ENCODE measurements around the gene ETV6. TPM values are rescaled to one million over a fixed set of nuclear protein-coding genes. Genes with fewer than 3 reads are reported as not detected.
"Not testable (repeated sequence)": the region's sequence is repeated elsewhere in the genome, so short reads cannot be mapped to it uniquely, and the experiment has no call there.

Gene ETV6
- polyA plus RNA-seq, 1 donor = 16.3 TPM

DNA sequence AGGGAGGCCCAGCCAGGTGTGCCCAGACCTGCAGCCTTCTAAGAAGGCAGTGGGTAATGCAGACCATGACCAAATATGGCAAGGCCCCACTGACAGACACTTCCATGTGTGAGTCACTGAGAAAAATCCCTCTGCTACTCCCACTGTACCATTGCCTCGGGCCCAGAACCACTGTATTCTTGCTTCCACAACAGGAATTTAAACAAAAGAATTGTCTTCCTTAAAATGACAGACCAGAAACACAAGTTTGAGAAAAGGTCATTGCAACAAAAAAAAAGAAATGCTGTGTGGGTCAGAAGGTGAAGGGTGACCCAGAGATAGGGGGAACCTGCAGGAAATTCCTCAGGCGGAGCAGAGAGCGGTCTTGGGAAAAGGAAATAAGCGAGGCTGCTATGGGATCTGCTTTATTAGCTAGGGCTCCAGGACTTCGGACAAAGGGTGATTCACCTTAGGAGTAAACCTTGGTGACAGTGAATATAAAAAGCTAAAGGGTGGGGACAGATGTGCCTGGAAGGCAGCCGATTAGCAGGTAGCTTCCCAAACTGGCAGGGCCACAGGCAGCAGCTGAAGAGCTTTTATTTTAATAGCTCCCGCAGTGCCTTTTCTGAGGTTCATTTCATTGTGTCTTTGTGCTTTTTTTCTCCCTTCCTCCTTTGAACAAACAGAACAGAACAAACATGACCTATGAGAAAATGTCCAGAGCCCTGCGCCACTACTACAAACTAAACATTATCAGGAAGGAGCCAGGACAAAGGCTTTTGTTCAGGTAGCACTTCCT, 236.0 kb downstream of the ETV6 start:
- no peak for DNase-seq

DNA sequence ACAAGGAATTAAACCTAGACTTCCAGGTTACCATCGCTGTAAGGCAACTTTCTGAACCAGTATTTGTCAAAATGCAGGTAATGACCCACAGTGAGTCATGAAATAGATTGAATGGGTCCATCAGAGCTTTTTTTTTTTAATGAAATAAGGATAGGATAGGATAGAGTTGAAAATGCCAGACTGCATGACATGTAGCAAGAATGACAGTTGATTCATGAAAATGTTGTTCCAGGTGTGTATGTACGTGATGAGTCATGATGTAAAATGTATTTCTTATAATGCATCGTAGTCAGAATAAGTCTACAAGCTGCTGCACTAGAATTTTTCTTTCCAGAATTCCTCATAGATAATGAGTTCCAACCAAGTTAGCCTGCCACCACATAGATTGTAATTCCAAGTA, 236.9 kb downstream of the ETV6 start:
- no peak for DNase-seq

DNA sequence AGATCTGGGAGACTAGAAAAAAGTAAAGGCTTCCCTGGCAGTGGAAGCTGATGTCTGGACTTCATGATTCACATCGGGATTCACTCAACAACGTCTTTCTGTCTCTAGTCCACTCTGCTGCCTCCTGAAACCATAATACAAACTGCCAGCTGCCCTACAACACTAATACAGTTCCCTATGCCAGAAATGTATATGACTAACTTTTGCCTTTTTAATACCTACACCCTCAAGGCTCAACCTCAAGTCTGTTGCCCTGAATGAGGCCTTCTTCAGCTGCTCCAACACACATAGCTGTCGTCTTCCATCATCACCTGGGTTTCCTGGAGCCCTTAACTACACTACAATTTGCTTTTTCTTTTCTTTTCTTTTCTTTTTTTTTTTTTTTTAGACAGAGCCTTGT, 238.6 kb downstream of the ETV6 start:
- no peak for DNase-seq

DNA sequence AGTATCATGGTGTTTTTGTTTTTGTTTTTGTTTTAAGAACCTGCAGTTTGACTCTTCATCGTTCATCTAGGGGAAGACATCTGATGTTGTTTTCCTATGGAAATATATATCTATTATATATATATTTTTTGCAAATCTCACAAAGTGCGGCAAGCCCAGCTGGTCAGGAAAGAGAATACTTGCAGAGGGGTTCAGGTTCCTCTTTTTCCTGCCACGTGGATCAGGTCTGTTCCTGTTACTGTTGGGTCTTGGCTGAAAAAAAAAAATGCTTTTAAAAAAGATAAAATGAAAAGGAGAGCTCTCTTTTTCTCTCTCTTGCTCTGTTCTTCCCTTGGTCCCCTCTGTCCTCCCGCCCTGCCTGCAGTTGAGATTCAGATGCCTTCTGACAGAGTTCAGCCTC, 241.9 kb downstream of the ETV6 start:
- DNase-seq = no peak

DNA sequence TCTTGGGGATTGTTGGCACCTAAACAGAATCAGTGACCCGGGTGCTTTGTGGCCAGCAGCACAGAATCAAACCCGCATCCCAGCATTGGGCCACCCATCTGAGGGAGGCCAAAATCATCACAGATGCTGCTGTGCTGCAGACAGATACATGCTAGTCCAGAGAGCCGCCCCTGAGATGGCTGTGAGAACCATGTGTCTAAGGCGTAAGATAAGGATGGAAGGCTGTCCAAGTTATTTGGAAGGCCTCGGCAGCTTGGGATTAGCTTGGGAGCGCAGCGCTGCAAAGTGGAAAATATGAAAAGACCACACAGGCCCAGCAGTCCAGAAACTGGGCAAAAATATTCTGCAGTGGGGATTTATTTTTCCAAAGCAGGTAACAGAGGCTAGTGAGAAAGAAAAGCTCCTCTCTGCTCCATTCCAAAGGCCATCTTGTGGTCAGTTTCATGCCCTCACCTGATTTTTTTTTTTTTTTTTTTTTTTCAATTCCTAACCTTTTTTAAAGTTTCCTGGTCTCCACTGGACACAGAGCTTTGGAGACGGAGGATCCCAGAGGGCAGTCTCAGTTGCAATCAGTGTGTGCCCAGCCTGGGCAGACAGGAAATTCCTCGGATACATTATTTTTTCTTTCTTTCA, 242.4 kb downstream of the ETV6 start:
- DNase-seq = no peak

DNA sequence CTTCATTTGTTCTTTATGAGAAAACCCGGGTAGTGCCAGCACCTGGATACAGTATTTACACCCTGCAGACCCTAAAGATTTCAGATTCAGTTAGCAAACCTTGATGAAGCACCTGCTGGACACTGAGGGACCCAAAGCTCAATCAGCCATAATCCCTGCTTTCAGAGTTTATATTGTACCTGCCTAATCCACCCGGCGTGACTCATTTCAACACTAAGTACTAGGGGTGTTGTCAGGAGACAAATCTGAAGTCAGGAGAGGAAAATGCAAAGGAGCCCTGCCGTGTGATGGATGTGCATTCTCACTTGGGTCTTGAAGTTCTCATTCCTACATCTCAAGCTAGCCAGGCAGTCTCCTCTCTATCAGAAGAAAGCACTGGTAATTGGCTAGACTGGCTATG, 244.5 kb downstream of the ETV6 start:
- no peak for DNase-seq

DNA sequence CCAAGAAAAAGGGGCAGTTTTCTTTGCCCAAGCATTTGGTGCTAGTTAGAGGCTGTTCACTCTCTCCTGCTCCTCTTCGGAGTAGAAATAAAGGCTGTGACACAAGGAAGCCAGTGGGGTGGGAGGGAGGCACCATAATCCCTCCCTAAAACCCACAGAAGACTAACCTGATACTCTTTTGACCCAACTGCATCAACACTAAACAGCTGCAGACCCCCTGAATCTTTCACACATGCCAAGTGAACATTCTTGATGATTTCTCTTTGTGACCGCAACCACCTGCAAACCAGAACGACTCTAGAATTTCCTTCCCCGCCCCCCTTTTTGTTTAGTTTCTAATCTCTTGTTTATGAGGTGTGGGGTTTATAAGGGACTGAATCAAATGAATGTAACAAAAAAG, 245.4 kb downstream of the ETV6 start:
- no peak for DNase-seq

DNA sequence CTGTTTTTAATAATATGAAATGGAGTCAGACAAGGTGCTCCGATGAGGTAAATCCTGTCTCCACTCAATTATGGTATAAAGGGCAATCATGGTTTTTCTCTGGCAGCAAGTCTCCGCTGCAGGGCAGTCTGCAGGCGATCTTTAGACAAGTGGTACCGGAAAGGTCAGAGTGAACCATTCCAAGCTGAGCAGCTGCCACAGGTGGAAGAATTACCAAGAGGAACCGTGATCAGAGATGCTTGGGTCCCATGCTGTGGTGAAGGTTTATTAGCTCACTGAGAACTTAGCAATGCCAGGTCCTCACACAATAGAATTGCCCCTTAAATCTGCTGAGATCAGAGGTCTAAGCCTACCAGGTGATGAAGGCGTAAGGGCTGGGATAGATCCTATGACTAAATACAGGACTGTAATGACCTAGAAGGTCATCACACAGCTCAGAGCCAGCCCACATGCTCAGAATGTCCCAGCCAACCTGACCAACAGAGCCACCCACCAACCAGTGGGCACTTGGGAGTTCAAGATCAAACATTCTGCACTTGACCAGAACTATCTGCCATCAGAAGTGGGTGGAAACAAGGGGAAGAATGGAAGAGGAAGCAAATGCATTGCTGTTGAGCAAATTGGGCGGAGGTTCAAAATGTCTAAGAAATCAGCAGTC, 246.1 kb downstream of the ETV6 start:
- no peak for DNase-seq

DNA sequence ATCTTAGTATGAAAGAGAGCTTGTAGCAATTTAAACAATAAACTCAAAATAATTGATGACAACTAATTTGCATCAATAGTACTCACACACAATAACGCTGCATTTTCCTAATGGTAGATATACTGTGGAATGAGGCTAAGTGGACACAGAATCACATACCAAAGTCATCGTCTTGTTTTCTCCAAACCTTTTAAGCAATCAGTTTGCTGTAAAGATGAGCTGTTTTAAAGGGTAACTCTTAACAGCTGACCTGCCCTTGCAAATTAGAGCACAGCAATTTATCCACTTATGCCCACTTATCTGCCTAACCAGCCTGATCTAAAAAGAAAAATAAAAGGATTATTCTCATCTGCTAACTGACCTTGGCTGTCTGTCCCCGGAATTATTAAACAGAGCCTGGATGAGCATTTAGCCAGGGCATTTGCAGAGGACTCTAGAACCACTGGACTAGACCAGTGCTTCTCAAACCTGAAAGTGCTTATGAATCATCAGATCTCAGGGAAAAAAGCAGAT, 247.0 kb downstream of the ETV6 start:
- no peak for DNase-seq

DNA sequence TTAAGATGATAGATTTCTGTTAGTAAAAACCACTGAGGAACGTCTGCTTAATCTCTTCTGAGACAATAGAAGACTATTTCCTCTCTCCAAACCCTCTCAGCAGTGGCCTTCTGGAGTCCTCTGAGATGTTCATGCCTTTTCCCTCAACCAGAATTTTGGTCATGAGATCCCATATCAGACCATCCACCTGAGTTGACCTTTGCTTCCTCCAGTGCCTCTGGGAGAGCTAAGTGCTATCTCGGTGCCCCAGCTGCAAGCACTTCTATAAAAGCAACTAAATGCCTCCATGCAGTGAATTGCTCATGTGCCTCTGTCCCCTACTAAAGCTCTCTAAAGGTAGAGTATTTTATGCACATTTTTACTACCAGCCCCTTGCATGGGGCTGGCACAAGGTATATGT, 248.4 kb downstream of the ETV6 start:
- no peak for DNase-seq

DNA sequence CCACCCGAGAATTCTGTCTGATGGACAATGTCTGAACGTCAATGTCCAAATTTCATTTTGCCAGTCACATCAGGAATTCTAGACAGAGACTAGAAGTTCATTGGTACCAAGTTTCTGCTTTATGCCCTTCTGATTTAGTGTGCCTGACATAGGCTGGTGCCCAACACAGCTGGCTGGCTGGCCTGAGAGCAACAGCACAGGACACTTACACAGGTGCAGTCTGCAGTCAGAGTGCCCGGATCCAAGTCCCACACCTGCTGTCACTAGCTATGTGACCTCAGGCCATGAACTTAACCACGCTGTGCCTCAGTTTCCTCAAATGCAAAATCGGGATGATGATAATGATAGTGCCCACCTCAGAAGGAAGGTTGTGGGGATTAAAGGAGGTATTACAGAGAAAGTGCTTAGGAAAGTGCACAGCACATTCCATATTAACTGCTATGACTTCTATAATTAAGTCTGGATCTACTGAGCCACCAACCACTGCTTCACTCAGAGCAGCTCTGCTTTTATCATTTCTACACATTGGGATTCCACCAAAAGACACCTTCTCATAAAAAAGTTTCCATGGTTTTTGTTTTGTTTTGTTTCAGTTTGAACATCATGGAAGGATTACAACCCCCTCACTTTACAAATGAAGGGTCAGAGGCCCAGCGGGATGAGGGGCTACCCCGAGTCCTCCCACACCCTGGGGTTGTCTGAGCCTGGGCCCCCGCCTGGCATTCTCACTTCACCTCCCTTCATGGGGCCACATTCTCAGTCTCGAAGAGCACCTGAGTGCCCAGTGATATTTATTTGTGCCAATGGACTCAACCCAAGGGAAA, 252.4 kb downstream of the ETV6 start:
- no peak for DNase-seq

DNA sequence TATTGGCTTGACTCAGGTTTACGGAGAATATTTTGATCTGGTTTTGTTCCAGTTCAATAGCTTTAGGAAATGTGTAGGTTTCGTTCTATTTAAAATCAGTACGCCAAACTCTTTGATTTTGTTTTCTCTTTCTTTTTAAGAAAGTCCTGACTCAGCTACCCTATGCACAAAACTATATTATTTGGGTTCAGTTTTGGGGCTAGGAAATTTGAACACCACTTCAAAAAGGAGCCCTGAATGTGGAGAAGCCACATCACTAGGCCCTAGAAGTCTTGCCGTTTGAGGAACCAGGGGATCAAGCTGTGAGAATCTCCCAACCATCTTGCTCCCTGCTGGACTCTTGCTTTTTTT, 253.0 kb downstream of the ETV6 start:
- no peak for DNase-seq

DNA sequence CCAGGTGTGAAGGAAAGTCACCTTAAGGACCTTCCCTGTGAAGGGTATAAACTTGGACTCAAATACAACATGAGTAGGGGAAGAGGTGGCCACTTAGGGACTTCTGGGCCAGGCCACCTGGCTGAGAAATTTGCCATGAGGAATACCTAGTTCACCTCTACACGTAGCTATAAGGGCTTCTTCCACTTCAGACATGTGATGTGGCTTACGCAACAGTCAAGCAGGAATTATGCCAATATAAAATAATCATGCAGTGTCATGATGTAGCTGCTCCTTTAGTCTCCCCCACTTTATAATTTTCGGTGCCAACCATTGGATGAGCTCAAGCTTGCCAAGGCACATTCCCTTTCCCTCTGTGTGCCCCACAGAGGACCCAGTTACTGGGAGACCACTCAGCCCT, 254.7 kb downstream of the ETV6 start:
- DNase-seq = no peak

DNA sequence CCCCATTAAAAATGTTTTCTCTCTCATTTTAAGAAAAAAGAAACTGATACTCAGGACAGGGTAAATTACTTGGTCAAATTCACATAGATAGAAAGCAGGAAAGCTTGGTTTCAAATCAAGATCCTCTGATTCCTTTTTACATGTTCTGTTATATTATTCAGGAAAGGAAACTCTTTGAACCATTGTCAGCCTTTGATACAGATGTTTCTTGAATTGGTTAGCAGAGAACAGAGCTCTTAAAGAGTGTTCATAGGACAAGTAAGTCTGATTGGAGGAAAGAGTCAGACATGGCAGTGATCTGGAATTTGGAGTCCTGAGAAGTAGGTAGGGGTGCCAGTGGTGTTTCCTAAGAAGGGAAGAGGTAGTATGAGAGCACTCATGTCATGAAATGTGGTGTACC, 256.1 kb downstream of the ETV6 start:
- DNase-seq = no peak

DNA sequence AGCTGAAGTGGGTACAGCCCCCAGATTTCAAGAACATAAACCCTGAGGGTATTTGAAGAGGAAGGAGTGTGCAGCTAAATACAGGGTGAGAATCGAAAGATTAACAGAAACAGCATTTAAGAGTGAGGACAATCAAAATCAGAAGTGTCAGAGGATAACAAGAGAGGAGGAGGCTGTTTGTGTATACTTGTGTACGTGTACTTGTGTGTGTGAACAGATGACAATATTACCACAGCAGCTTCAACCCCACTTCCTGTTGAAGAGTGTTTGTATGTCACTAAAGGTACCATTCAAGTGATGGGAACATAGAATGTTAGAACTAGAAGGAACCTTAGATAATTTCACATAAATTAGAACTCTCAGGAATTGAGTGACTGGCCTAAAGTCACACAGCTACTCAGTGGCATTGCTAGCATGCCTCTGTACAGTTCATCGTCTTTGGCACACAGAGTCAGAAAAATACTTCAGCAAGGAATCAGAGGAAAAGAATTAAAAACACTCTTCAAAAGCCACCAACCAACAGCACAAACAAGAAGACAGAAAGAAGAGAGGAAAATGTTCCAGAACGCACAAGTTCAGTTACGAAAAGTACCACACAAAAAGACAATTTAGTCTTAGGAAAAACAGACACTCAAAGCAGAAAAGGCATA, 256.9 kb downstream of the ETV6 start:
- no peak for DNase-seq

DNA sequence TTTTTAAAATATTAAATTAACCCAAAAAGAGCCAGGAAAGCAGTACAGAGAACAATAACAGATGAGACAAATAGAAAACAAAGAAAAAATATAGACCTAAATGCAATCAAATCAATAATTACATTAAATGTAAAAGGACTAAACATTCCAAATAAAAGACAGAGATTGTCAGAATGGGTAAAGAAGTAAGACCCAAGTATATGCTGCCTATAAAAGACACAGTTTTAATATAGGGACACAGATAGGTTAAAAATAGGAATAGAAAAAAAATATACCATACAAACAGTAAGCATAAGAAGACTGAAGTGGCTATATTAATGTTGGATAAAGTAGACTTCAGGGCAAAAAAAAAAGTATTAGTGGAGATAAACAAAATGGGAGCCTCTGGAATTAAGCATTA, 258.2 kb downstream of the ETV6 start:
- DNase-seq = no peak

DNA sequence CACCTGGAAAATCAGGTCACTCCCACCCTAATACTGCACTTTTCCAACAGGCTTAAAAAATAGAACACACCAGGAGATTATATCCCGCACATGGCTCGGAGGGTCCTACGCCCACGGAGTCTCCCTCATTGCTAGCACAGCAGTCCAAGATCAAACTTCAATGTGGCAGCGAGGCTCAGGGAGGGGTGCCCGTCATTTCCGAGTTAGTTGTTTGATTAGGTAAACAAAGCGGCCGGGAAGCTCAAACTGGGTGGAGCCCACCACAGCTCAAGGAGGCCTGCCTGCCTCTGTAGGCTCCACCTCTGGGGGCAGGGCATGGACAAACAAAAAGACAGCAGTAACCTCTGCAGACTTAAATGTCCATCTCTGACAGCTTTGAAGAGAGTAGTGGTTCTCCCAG, 259.9 kb downstream of the ETV6 start:
- not testable (repeated sequence) for DNase-seq

DNA sequence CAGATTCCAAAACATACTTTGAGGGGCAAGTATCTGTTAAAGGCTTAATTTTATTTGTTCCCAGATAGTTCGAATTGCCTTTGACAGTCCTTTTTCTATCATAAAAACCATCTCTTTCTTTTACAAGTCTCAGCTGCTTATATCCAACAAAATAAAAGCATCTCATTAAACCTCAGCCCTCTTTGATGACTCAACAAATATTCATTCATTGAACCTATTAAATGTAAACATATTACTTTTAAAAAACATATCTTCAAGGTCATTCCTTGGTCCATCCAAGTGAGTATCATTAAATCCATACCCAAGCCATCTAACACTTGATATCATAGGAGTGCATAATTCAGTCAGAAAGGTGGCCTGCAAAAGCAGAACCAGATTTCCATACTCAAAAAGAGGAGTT, 266.6 kb downstream of the ETV6 start:
- no peak for DNase-seq

DNA sequence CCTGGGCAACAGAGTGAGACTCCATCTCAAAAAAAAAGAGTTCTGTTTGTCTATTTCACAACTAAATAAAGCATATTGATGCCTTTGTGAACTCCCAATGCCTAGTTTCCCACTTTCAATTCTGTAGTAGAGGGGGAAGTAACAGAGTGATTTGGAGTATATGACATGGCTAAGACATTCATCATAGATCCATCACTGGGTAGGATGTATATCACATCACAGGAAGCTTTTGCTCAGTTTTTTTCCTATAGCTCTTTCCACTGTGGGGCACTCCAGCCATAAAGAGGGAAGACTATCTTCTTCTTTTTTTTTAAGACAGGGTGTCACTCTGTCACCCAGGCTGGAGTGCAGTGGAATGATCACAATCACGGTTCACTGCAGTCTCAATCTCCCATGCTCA, 267.3 kb downstream of the ETV6 start:
- DNase-seq = no peak

DNA sequence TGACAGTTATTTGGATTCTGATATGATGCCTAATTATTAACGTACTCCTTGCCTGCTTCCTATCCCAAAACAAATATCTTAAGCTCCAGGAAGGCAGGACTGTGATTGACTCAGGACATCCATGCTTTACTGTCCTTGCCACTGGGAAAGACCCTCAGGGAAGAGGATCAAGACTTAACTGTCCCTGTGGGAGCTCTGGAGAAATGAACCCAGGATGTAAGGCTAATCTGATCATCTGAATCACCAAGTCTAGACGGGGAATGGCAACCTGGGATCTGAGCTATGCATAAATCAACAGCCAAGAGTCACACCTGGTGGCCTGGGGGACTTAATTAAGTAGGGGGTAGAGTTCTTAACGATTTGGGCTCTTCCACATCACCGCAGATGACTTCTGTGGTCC, 268.0 kb downstream of the ETV6 start:
- no peak for DNase-seq

DNA sequence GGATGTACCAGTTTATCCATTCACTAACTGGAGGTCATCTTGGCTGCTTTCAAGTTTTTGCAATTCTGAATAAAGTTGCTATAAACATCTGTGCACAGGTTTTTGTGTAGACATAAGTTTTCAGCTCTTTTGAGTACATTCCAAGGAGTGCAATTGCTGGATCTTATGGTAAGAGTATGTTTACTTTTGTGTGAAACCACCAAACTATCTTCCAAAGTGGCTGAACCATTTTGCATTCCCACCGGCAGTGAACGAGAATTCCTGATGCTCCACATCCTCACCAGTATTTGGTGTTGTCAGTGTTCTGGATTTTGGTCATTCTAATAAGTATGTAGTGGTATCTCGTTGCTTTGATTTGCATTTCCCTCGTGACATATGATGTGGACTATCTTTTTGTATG, 270.8 kb downstream of the ETV6 start:
- no peak for DNase-seq

DNA sequence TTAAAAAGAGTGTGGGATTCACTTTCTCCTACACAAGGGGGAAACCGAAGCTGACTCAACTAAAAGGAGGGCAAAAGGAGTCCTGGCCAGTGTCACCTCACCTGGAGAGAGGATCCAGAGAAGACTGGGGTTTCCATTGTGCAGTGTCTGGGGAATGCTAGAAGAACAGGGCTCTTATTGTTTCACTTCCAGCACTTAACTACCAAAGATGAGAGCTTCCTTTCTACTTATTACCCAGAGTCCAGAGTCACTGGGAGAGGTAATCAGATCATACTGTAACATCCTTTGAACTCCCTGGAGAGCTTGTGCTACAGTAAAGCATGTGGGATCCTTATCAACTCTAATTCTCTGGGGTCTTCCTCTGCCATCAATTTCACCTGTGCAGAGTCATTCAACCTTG, 272.9 kb downstream of the ETV6 start:
- no peak for DNase-seq

Data from left kidney (tissue), 2 donors.